HEK293 (cell line): ENCODE measurements around the gene CCDC81.

Experiments
- CTCF ChIA-PET: fragments of 350-600 bp; formaldehyde crosslinking; extraction: SDS; loops from one replicate; lab custom pipeline; 2021; ENCODE audit warnings: antibody characterized with exemption; lab: Yijun Ruan, JAX
- POLR2A ChIA-PET: fragments of 300-600 bp; formaldehyde crosslinking; extraction: SDS; loops from one replicate; lab custom pipeline; 2020; ENCODE audit warnings: antibody characterized with exemption, inconsistent platforms; lab: Yijun Ruan, JAX
- H3K27ac ChIP-seq: fragments of 200-500 bp; sonication (Bioruptor generic); 2 replicates; pipeline ENCODE4 v1.5.1; 2014; ENCODE audit warnings: low read depth, low read length, control low read depth, inconsistent platforms; ENCODE audit errors: extremely low read depth
- H3K36me3 ChIP-seq, 2 experiments: fragments of 200-500 bp in 1 of 2; sonication (Bioruptor generic) in 1 of 2; 1 replicate in 1 of 2; 2 replicates in 1 of 2; pipeline ENCODE4 v1.5.1; 2014 to 2017; ENCODE audit warnings: inconsistent platforms in 2 of 2, low read length in 2 of 2; ENCODE audit not compliant: control insufficient read depth in 2 of 2, insufficient read depth in 1 of 2
- H3K4me1 ChIP-seq: fragments of 200-500 bp; sonication (Bioruptor generic); 2 replicates; pipeline ENCODE4 v1.5.1; 2014; ENCODE audit warnings: mild to moderate bottlenecking, low read length, inconsistent platforms; ENCODE audit not compliant: control insufficient read depth, insufficient read depth
- H3K4me3 ChIP-seq: 2 replicates; pipeline ENCODE4 v1.5.1; 2011; ENCODE audit warnings: low read depth, mild to moderate bottlenecking, control low read depth, low read length, moderate library complexity
- H3K9me3 ChIP-seq: fragments of 200-500 bp; sonication (Bioruptor generic); 2 replicates; pipeline ENCODE4 v1.5.1; 2014; ENCODE audit warnings: low read depth, low read length, inconsistent platforms; ENCODE audit not compliant: control insufficient read depth, insufficient read depth
- GLI2 ChIP-seq: fragments of 450-650 bp; formaldehyde crosslinking; IDR thresholded peaks from 2 replicates; pipeline ENCODE4; 2017; ENCODE audit warnings: missing biosample characterization, missing genetic modification characterization, low read depth, borderline replicate concordance
- OSR2 ChIP-seq: fragments of 450-650 bp; formaldehyde crosslinking; IDR thresholded peaks from 2 replicates; pipeline ENCODE4 v1.5.1; 2016; ENCODE audit warnings: missing biosample characterization, missing genetic modification characterization
- SCRT2 ChIP-seq: fragments of 450-650 bp; formaldehyde crosslinking; IDR thresholded peaks from 2 replicates; pipeline ENCODE4 v1.5.1; 2016; ENCODE audit warnings: missing biosample characterization, missing genetic modification characterization
- SP3 ChIP-seq: fragments of 450-650 bp; formaldehyde crosslinking; IDR thresholded peaks from 2 replicates; pipeline ENCODE4 v1.5.1; 2016; ENCODE audit warnings: missing biosample characterization, missing genetic modification characterization
- YY1 ChIP-seq: fragments of 450-650 bp; formaldehyde crosslinking; IDR thresholded peaks from 2 replicates; pipeline ENCODE4 v1.5.1; 2018; ENCODE audit warnings: missing biosample characterization, missing genetic modification characterization
- ZBTB8A ChIP-seq: fragments of 450-650 bp; formaldehyde crosslinking; IDR thresholded peaks from 2 replicates; pipeline ENCODE4 v1.5.1; 2016; ENCODE audit warnings: missing biosample characterization, missing genetic modification characterization
- ZFHX2 ChIP-seq: fragments of 450-650 bp; formaldehyde crosslinking; conservative IDR thresholded peaks from 2 replicates; pipeline ENCODE4 v1.5.1; 2016; ENCODE audit warnings: missing biosample characterization, missing genetic modification characterization
- ZFP41 ChIP-seq: fragments of 450-650 bp; formaldehyde crosslinking; IDR thresholded peaks from 2 replicates; pipeline ENCODE4 v1.5.1; 2016; ENCODE audit warnings: missing biosample characterization, missing genetic modification characterization, borderline replicate concordance
- ZNF10 ChIP-seq: fragments of 450-650 bp; formaldehyde crosslinking; IDR thresholded peaks from 2 replicates; pipeline ENCODE4 v1.5.1; 2017; ENCODE audit warnings: missing biosample characterization, missing genetic modification characterization
- ZNF114 ChIP-seq: fragments of 450-650 bp; formaldehyde crosslinking; IDR thresholded peaks from 2 replicates; pipeline ENCODE4 v1.5.0; 2017; ENCODE audit warnings: missing biosample characterization, missing genetic modification characterization
- ZNF133 ChIP-seq: fragments of 450-650 bp; formaldehyde crosslinking; IDR thresholded peaks from 2 replicates; pipeline ENCODE4 v1.5.1; 2016; ENCODE audit warnings: missing biosample characterization, missing genetic modification characterization
- ZNF266 ChIP-seq: fragments of 450-650 bp; formaldehyde crosslinking; IDR thresholded peaks from 2 replicates; pipeline ENCODE4 v1.5.1; 2016; ENCODE audit warnings: missing biosample characterization, missing genetic modification characterization, low read depth
- ZNF530 ChIP-seq: fragments of 450-650 bp; formaldehyde crosslinking; IDR thresholded peaks from 2 replicates; pipeline ENCODE4 v1.5.1; 2016; ENCODE audit warnings: low read depth, missing biosample characterization, missing genetic modification characterization
- ZNF549 ChIP-seq: fragments of 450-650 bp; IDR thresholded peaks from 2 replicates; pipeline ENCODE4 v1.5.1; 2018; ENCODE audit warnings: missing biosample characterization, missing genetic modification characterization, mild to moderate bottlenecking, inconsistent platforms, moderate library complexity
- ZNF624 ChIP-seq: fragments of 450-650 bp; formaldehyde crosslinking; IDR thresholded peaks from 2 replicates; pipeline ENCODE4 v1.5.1; 2017; ENCODE audit warnings: missing biosample characterization, missing genetic modification characterization
- ZNF626 ChIP-seq: fragments of 450-650 bp; sonication (Bioruptor Pico); formaldehyde crosslinking; IDR thresholded peaks from 2 replicates; pipeline ENCODE4 v1.5.1; 2018; ENCODE audit warnings: missing biosample characterization, missing genetic modification characterization, inconsistent platforms
- ZNF658 ChIP-seq: fragments of 450-650 bp; formaldehyde crosslinking; IDR thresholded peaks from 2 replicates; pipeline ENCODE4; 2016; ENCODE audit warnings: missing biosample characterization, missing genetic modification characterization
- ZNF777 ChIP-seq: fragments of 450-650 bp; formaldehyde crosslinking; IDR thresholded peaks from 2 replicates; pipeline ENCODE4 v1.5.1; 2017; ENCODE audit warnings: missing biosample characterization, missing genetic modification characterization, borderline replicate concordance
- ZNF785 ChIP-seq: fragments of 450-650 bp; formaldehyde crosslinking; IDR thresholded peaks from 2 replicates; pipeline ENCODE4 v1.5.1; 2016; ENCODE audit warnings: missing biosample characterization, missing genetic modification characterization
- ZNF830 ChIP-seq: fragments of 450-650 bp; IDR thresholded peaks from 2 replicates; pipeline ENCODE4 v1.5.0; 2018; ENCODE audit warnings: missing biosample characterization, missing genetic modification characterization, low read depth, mild to moderate bottlenecking, moderate library complexity
- ZSCAN30 ChIP-seq: fragments of 450-650 bp; IDR thresholded peaks from 2 replicates; pipeline ENCODE4 v1.5.1; 2018; ENCODE audit warnings: missing biosample characterization, mild to moderate bottlenecking, missing genetic modification characterization, moderate library complexity
- TF ChIP-seq, protein P1 (sequence below): fragments of 450-650 bp; formaldehyde crosslinking; conservative IDR thresholded peaks from 2 replicates; pipeline ENCODE4 v1.5.1; 2016; ENCODE audit warnings: low read depth, missing biosample characterization, missing genetic modification characterization
- TF ChIP-seq, protein P2 (sequence below): fragments of 450-650 bp; formaldehyde crosslinking; IDR thresholded peaks from 2 replicates; pipeline ENCODE4 v1.5.1; 2016; ENCODE audit warnings: missing biosample characterization, missing genetic modification characterization
- TF ChIP-seq, protein P3 (sequence below): fragments of 450-650 bp; formaldehyde crosslinking; IDR thresholded peaks from 2 replicates; pipeline ENCODE4 v1.5.1; 2016; ENCODE audit warnings: missing biosample characterization, missing genetic modification characterization, borderline replicate concordance
- TF ChIP-seq, protein P4 (sequence below): fragments of 450-650 bp; formaldehyde crosslinking; IDR thresholded peaks from 2 replicates; pipeline ENCODE4; 2016; ENCODE audit warnings: missing biosample characterization, missing genetic modification characterization
- TF ChIP-seq, protein P5 (sequence below): fragments of 450-650 bp; formaldehyde crosslinking; IDR thresholded peaks from 2 replicates; pipeline ENCODE4 v1.5.1; 2016; ENCODE audit warnings: missing biosample characterization, missing genetic modification characterization

CCDC81 gene

DNA sequence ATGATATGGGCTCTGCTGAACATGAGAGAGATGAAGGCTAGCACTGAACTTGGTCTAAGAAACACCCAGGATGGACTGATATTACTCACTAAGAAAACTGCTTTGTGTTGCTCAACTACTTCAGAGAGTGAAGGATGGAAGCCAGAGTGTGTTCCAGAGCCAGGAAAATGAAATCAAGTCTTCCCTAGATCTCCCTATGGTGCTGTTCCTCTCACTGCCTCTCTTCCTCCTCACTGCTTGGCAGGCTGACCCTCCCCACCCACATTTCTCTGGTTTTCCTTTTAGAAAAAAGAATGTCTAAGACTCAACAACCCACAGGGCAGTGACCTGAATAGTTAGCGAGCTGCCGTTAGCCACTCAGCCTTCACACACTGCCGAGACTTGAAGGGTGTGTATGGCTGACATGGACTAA lies 65.6 kb downstream of the CCDC81 start:
- TF ChIP-seq ZNF658 (tag by site-specific recombination) (no peak), ZNF777 (no peak), ZSCAN30 (no peak), ZNF133 (no peak), ZBTB8A (no peak), GLI2 (no peak), ZNF830 (no peak), ZFHX2 (tag by site-specific recombination) (no peak), ZNF626 (no peak), ZNF549 (tag by site-specific recombination) (no peak), ZNF114 (tag by site-specific recombination) (no peak), ZNF785 (tag by site-specific recombination) (no peak), ZNF530 (tag by site-specific recombination) (no peak), ZNF624 (no peak)
- TF ChIP-seq, protein P1, sequence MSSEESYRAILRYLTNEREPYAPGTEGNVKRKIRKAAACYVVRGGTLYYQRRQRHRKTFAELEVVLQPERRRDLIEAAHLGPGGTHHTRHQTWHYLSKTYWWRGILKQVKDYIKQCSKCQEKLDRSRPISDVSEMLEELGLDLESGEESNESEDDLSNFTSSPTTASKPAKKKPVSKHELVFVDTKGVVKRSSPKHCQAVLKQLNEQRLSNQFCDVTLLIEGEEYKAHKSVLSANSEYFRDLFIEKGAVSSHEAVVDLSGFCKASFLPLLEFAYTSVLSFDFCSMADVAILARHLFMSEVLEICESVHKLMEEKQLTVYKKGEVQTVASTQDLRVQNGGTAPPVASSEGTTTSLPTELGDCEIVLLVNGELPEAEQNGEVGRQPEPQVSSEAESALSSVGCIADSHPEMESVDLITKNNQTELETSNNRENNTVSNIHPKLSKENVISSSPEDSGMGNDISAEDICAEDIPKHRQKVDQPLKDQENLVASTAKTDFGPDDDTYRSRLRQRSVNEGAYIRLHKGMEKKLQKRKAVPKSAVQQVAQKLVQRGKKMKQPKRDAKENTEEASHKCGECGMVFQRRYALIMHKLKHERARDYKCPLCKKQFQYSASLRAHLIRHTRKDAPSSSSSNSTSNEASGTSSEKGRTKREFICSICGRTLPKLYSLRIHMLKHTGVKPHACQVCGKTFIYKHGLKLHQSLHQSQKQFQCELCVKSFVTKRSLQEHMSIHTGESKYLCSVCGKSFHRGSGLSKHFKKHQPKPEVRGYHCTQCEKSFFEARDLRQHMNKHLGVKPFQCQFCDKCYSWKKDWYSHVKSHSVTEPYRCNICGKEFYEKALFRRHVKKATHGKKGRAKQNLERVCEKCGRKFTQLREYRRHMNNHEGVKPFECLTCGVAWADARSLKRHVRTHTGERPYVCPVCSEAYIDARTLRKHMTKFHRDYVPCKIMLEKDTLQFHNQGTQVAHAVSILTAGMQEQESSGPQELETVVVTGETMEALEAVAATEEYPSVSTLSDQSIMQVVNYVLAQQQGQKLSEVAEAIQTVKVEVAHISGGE (tag by site-specific recombination) = no peak
- ChIA-PET CTCF (interaction anchor here (2.0 kb wide), 1 partner anchor 13 kb away, joined by 7 read pairs; no protein-coding TSS in a partner anchor), POLR2A (no interaction called here)
- Histone ChIP-seq H3K27ac (no peak overlapping the region), H3K9me3 (no peaks in the 10 kb centered on the region), H3K36me3 (no peaks in the 10 kb centered on the region), H3K4me1 (no peaks in the 10 kb centered on the region), H3K4me3 (no peak overlapping the region)

DNA sequence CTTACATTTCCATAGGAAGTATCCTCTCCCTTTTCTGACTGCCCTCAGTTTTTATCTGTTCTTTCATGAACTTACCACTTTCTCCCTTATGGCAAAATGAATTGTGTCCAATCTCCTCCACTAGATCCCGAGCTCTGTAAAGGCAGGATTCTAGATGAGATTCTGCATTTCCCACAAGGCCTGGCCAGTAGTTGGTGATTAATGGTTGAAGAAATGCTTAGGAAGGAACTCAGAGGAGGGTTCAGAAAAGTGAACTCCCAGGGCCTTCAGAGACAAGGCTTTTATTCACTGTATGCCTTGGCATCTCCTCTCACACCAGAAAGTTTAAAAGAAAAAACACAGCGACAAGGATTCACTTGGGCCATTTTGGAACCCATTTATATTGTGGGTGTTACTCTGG lies 66.2 kb downstream of the CCDC81 start:
- Histone ChIP-seq H3K4me3 (no peak overlapping the region), H3K9me3 (no peaks in the 10 kb centered on the region), H3K4me1 (no peaks in the 10 kb centered on the region), H3K27ac (no peak overlapping the region), H3K36me3 (no peaks in the 10 kb centered on the region)
- ChIA-PET POLR2A (no interaction called here), CTCF (interaction anchor here (1.0 to 2.0 kb wide), 2 partner anchors 14 to 22 kb away, joined by 3 to 5 read pairs; no protein-coding TSS in a partner anchor)
- TF ChIP-seq SP3 (tag by site-specific recombination) (no peak), OSR2 (tag by site-specific recombination) (no peak), YY1 (tag by site-specific recombination) (no peak), ZFP41 (tag by site-specific recombination) (no peak), ZNF10 (no peak), SCRT2 (no peak), ZNF266 (no peak)
- TF ChIP-seq, protein P2, sequence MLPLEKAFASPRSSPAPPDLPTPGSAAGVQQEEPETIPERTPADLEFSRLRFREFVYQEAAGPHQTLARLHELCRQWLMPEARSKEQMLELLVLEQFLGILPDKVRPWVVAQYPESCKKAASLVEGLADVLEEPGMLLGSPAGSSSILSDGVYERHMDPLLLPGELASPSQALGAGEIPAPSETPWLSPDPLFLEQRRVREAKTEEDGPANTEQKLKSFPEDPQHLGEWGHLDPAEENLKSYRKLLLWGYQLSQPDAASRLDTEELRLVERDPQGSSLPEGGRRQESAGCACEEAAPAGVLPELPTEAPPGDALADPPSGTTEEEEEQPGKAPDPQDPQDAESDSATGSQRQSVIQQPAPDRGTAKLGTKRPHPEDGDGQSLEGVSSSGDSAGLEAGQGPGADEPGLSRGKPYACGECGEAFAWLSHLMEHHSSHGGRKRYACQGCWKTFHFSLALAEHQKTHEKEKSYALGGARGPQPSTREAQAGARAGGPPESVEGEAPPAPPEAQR (tag by site-specific recombination) = no peak
- TF ChIP-seq, protein P3, sequence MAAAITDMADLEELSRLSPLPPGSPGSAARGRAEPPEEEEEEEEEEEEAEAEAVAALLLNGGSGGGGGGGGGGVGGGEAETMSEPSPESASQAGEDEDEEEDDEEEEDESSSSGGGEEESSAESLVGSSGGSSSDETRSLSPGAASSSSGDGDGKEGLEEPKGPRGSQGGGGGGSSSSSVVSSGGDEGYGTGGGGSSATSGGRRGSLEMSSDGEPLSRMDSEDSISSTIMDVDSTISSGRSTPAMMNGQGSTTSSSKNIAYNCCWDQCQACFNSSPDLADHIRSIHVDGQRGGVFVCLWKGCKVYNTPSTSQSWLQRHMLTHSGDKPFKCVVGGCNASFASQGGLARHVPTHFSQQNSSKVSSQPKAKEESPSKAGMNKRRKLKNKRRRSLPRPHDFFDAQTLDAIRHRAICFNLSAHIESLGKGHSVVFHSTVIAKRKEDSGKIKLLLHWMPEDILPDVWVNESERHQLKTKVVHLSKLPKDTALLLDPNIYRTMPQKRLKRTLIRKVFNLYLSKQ = no peak
- TF ChIP-seq, protein P4, sequence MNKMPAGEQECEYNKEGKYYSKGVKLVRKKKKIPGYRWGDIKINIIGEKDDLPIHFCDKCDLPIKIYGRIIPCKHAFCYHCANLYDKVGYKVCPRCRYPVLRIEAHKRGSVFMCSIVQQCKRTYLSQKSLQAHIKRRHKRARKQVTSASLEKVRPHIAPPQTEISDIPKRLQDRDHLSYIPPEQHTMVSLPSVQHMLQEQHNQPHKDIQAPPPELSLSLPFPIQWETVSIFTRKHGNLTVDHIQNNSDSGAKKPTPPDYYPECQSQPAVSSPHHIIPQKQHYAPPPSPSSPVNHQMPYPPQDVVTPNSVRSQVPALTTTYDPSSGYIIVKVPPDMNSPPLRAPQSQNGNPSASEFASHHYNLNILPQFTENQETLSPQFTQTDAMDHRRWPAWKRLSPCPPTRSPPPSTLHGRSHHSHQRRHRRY (tag by site-specific recombination) = no peak
- TF ChIP-seq, protein P5, sequence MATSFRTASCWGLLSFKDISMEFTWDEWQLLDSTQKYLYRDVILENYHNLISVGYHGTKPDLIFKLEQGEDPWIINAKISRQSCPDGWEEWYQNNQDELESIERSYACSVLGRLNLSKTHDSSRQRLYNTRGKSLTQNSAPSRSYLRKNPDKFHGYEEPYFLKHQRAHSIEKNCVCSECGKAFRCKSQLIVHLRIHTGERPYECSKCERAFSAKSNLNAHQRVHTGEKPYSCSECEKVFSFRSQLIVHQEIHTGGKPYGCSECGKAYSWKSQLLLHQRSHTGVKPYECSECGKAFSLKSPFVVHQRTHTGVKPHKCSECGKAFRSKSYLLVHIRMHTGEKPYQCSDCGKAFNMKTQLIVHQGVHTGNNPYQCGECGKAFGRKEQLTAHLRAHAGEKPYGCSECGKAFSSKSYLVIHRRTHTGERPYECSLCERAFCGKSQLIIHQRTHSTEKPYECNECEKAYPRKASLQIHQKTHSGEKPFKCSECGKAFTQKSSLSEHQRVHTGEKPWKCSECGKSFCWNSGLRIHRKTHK (tag by site-specific recombination) = no peak
